HG03354 (cell line): ENCODE measurements around the gene STARD3NL.

Experiments used
- ATAC-seq: cut with Tn5 transposase; IDR thresholded peaks from one replicate; pipeline ENCODE4 v1.9.1; 2021; ENCODE audit warnings: mild to moderate bottlenecking; ENCODE audit not compliant: unreplicated experiment, poor library complexity, severe bottlenecking

STARD3NL gene

DNA sequence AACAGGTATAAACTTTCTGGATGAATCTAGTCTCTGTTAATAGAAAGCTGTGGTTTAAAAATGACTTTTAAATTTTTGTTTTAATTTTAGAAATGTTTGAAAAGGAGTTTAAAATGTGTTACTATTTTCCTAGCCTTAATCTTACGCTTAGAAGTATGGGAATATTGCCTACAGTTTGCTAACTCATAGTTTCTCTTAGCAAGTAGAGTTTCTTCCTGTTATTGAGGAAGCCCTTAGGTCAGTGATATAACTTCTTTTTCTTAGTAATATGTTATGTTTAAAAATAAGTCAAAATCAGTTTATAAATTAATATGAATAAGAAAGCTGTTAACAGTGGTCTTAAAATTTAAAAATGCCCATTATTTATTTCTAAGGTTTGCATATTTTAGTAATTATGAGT lies 3.1 kb downstream of the STARD3NL start:
- ATAC-seq, result no peak

DNA sequence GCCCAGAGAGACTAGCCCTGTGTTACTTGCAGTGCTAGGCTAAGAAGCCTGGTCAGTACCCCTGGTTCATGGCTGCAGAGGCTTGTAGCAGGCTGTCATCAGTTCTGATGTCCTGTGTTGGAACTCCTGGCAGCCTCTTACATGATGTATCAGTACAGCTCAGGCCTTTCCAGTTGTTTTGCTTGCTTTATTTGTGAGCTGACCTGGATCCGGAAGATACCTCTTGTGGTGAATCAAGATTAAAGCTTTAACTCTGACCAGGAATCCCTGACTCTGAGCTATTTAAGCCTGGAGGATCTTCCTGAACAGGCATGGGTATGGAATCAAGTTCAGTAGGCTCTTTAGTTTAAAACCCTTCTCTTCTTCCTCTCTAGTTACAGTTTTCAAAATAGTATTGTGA lies 4.4 kb downstream of the STARD3NL start:
- no peak for ATAC-seq

DNA sequence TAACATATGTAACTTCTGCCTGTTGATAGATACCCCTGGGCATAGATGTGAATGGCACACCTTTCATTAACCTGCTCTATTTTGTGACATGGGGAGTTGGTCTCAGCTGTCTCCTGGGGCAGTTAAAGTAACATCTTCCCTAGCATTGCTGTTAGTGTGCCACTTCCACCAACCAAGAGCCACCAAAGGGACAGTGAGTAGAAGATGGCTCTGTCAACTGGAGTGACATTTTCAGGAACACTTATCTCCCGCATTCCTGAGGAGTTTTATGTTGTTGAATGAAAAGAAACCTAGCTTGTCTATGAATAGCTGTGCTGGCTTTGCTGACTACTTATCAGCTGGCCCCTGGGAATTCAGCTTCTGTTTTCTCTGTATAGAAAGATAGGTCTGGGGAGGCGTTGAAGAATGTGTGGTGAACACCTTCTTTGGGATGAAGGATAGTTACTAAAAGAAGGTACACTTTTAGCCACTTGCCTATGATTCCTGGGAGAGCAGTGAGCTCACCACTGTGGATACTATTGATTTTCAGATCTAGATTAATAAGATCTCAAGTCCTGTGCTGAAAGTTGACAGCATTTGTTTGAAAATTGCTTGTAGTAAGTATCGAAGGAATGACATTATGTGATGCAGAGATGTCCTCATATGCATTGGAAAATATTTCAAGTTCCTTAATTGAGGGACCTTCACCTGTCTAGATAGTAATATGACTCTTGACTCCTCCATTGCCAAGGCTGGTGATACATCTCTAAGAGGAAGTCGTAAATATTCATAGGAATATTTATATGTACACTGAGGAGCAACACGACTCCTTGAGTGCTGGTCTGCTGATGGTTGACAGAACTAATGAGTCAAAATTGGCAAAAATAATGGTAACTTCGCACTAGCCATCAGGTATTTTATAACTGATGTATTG lies 7.6 kb downstream of the STARD3NL start:
- ATAC-seq, result no peak

DNA sequence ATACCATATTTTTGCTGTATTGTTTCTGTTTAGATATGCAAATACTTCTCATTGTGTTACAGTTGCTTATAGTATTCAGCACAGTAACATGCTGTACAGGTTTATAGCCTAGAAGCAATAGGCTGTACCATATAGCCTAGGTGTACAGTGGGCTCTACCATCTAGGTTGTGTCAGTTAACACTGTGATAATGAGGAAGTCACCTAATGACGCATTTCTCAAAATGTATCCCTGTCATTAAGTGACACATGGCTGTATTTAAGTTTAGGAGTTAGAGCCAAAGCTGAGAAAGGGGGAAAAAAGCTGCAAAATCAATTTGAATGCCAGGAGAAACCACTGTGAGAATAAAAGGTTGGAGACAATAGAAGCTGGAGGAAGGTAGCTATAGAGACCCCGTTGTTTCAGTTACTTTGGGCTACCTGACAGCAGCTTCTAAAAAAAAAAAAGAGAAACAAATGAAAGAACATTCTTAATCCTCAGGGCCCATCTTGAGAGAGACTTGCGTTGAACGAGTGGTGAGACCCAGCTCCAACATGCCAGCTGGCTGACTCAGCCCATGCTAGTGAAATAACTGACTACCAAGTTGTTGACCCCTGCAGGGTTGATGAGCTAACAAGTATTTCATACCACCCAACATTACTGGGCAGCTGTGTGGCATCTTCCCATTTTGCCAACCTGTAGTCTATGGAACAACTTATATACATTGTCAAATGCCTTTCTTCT lies 8.7 kb downstream of the STARD3NL start:
- ATAC-seq, result no peak

DNA sequence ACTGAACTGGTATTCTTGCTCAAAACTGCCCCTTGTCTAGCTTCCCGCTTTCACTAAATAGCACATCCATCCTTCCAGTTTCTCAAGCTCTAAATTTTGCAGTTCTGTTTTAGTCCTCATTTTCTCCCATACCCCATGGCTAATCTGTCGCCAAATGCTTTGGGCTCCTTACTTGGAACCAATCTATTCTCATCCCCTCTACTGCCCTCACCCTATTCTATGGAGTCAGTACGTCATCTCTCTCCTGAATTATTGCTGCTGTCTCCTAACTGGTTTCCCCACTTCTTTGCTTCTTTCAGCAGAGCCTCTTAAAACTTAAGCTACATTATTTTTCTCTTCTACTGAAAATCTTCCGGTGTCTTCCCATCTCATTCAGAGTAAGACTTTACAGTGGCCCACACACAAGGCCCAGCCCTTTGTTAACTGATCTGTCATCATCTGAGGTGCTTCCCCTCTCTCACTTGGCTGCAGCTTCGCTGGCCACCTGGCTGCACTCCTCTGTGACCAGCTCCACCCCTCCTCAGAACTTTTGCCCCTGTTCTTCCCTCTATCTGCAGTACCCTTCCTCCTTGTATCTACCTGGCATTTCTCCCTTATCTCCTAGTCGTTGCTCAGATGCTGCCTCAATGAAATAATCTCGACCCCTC lies 9.9 kb downstream of the STARD3NL start:
- ATAC-seq, result peak; percentile 98

DNA sequence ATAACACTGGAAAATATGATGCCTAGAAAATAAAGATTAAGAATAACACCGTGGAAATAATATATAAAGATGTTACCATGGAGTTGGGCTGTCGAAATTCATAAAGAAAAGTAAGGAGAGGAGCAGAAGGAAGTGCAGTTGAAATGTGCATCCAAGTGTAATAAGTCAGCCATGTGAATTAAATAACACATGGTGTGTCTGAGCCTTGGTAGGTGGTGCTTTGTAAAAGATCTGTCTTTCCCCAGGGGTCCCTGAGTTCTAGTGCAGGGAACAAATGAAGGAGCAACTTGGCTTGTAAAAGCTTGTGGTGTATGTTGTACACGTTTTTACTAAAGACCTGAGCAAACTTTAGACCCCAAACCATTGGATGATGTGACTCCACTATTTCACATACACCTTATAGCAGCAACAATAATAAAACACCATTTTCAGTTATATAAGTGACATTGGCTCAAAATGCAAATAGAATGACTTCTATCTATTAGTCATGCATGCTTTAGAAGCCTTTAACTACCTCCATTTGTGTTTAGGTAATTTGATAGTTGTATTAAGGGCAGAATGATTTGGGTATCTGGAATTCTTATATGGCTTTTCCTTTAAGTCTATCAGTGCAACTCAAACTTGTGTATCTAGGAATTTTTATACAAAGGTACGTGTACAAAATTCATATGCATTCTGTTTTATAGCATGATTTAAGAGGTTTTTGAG lies 11.3 kb downstream of the STARD3NL start:
- no peak for ATAC-seq

DNA sequence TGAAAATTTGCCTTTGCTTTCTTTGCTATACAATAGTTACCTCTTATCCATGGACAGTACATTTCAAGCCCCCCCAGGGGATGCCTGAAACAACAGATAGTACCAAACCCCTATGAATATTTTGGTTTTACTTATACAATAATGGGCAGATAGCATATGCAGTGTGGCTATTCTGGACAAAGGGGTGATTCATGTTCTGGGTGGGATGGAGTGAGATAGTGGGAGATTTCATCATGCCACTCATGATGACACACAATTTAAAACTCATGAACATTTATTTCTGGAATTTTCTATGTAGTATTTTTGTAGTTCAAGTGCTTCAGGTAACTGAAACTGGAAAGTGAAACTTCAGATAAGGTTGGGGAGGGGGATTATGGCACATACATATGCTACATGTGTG lies 12.0 kb downstream of the STARD3NL start:
- ATAC-seq, result no peak

DNA sequence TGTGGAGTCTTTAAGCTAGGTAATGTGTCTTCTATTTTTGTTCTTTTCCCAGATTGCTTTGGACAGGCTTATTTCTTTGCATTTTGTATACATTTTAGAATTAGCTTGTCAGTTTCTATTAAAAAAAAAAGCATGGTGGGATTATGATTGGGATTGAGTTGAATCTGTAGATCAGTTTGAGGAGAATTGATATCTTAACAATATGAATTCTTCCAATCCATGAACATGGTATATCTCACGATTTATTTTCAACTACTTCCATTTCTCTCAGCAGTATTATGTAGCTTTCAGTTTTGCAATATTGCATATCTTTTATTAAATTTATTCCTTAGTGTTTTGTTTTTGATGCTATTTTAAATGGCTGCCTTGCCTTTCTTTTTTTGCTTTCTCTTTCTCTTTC lies 13.7 kb downstream of the STARD3NL start:
- ATAC-seq, result no peak

DNA sequence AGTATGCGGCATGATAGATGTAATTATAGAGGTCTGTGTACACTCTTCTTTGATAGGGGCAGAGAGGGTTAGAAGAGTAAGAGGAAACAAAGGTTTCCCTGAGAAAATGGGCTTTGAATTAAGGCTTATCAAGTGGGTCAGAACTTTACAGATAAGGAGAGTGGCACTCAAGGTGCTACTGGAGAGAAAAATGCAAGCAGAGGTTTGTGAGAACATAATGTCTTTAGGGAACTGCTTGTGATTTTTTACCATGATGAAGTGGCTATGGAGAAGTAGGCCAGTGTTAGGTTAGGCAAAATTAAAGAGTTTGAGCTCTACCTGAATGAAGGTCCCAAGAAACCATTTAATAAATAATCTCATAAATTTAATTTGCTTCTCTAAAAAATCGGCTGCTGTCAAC lies 14.3 kb downstream of the STARD3NL start:
- ATAC-seq, result no peak

DNA sequence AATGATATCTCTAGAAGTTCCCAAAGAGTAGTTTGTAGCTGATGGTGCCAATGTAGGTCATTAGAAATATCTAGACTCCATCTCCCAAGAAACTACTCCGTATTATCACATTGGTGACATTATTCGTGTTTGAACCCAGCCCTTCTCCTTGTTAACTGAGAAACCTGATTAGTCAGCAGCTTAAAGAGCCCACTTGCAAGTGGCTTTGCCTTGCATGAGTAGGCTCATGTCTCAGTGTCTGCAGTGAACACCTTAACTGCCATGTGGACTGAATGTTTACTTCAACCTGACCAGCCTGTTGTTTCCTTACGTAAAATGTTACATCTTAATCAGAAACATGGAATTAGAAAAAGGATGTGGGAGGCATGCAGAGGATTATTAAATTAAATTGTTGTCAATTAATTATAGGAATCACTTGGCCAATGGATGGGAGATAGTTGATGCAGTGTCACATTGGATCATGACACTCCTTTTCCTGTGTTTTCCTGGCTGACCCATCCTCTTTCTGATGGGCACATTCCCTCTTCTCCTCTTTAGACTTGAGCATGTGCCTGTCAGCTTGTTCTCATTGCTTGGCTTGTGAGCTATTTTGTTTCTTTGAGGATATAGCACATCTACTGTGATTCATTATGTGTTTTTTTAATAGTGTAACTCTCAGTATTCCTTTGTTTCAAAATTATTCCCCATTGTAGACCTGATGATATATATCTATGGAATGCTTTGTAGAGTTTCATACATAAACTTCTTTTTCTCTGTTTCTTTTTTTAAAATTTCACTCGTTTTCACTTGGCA lies 18.0 kb downstream of the STARD3NL start:
- no peak for ATAC-seq

DNA sequence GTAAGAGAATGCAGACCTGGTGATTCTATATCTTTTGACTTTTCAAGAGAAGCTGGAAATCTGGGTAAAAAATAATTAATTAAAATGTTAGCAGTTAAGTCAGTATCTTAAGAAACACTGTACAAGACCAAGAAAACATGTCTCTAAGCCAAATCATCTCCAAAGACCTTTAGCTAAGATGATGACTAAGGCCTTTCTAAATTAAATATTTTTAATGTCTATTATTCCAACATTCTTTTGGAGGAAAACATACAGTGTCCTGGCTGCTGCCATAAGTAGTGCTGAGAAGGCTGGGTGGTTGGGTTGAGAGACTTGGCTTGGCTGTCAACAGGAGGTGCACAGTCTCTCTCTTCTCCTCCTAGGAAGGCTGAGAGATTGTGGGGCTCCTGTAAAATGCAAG lies 20.3 kb downstream of the STARD3NL start:
- no peak for ATAC-seq

DNA sequence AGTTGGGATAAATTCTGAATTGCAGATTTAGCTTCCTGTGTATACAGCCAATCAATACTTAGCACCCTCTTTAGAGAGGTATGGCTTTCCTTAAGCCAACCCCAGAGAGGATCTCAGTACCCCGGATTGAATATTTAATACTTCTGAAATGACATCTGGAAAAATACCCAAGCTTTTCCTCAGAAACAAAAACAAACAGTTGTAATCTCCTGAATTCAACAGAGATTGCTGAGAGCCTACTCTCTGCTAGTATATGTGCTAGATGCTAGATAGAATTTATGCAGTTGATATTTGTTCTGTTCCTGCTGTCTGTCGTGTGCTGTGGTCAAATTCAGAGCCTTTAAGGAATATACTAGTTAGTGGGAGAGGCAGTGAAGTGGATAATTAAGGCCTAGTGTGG lies 21.1 kb downstream of the STARD3NL start:
- no peak for ATAC-seq

DNA sequence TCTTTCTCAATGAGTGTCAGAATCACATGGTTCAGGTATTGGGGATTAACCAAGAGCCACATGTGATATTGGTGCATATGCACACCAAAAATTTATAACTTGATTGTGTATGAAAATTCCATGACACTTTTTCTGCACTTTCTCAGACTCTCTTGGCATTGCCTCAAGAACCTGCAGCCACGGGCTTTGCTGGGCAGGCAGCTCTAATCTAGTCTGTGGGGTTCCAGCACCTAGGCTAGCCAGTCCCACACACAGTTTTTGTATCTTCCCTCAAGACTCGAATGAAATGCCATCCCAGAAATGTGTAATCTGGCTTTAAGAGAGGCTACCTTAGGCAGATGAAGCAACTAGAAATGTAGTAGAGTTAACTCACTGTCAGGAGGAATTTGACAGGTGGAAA lies 21.7 kb downstream of the STARD3NL start:
- ATAC-seq, result no peak

DNA sequence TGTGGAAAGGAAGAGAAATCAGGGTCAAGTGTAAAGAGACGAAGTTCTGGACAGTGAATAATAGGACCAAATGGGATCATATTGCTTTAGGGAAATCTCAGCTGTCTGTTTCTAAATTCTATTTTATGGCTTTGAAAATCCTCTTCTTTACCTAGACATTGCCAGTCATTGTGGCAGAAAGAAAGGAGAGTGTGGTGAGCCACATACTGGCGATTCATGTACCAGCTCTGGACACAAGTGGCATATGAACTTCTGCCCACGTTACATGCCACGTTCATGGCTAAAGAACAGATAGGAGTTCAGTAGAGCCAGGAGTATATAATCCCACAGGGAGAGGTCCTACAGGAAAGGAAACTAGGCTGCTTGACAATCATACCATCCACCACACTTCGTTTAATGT lies 28.0 kb downstream of the STARD3NL start:
- no peak for ATAC-seq

DNA sequence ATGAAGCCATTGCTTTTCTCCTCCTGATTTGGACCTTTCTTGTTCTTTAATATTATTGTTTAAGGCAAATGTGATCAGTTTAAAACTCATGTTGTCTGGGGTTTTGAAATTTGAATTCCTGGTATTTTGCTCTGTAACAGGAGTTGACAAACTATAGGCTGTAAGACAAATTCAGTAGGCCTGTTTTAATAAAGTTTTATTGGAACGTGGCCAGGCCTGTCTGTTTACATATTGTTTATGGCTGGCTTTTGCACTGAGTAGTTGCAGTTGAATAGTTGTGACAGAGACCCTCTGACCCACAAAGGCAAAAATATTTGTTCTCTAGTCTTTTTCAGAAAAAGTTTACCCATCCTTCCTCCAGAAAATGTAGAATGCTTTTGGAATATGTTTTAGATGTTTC lies 29.8 kb downstream of the STARD3NL start:
- ATAC-seq, result no peak

DNA sequence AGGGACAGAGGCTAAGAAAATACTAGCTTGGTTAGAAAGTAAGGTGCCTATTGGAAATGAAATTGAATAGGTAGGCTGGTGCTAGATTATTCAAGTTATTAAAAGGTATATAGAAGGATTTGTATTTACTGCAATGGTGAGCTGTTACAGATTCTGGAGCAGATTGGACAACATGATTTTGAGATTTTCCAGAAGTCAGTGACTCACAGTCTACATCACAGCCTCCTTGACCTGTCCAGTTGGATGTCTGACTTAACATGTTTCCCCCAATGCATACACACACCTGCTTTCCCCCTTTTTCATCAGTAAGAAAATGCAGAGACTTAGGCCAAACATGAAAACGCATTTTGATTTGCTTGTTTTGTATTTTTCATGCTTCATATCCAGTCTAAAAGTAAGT lies 33.4 kb downstream of the STARD3NL start:
- no peak for ATAC-seq

DNA sequence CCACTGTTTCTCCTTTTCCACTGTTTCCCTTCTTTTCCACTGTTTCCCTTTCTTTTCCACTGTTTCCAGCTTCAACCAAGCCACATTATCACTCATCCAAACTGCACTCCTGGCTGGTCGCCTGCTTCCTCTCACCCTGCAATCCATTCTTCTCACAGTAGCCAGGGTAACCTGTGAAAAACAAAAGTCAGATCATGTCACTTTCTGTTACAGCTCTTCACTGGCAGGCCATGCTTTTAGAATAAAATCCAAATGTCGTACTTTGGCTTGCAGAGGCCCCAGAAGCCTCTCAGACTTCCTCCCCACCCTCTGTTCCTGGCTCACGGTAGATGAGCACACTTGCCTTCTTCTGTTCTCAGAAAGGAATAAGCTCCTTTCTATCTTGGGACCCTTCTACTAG lies 33.9 kb downstream of the STARD3NL start:
- ATAC-seq, result no peak

DNA sequence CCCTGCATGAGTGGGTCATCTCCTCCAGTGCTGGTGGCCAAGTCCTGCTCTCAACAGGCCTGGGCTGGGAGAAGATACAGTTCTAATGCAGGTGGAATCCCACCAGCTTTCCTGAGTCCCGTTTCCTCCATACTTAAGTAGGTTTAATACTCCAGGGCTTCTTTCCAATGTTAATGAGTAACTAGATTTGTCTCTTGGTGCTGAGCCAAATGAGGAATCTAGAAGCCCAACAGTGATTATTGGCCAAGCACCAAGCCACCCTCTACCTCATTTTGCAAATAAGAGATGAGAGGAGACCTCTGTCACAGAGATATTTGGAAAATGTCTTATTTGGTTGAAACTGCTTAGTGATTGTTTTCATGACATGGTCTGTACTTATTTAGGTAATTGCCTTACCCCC lies 37.1 kb downstream of the STARD3NL start:
- ATAC-seq, result no peak
